ENCODE results near the gene HECTD3.

HECTD3 gene

DNA sequence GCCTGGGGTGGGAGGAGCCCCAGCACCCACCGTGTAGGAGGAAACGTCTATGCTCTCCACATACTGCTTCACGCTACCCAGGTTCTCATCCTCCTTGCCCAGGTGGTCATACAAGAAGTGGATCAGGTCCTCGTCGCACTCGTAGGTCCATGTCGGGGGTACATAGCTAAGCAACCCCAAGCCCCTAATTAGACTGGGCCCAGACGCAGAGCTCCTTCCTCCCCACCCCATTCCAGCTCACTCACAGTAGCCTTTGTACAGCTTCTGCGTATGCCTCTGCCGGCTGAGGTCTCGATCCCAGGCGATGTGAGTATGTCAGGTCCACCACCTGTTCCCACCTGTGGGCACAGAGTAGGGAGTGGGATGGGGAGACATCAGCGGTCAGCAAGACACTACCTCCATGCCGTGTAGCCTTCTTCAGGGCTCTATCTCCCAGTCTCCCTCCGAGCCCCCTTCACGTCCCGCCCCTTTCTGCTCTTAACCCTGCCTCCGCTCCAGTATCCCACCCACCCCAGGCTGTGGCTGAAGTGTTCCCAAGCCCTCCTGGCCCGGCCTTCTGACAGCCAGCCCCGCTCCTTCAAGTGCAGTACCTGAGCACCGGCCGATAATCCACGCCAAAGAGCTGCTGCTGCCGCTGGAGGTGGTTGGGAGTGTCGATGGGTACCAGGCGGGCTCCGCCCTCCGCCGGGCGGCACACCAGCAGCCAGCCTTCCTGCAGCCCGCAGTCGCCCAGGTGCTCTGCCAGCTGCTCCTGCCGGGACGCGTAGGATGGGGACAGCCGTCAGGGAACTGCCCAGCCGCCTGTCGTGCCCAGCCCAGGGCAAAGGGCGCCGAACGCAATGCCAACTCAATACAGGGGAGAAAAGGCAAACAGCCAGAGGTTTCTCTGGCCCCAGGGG is 919 bp downstream of the HECTD3 start:
- ChIA-PET POLR2A (interaction anchor here (0.5 to 2.7 kb wide), 6 partner anchors 191 to 511 kb away, joined by 3 to 12 read pairs (median 3); partner anchors contain the start of genes MUTYH, PRDX1 and TOE1), CTCF (interaction anchor here (1.0 to 13.1 kb wide), 8 partner anchors 9 to 330 kb away, joined by 3 to 402 read pairs (median 5); partner anchors contain the start of genes EIF2B3, MUTYH and TOE1)
- Histone ChIP-seq H3K27me3 (replicated peaks in 2 of 5; ENCODE audit: control insufficient read depth in 4 of 5, insufficient read depth in 5 of 5, low read length in 4 of 5) (no peaks in the 10 kb centered on the region), H3K27ac (ENCODE audit: insufficient read depth in 1 of 2, low read depth in 1 of 2, low read length in 2 of 2, poor library complexity in 1 of 2, severe bottlenecking in 2 of 2) (peak overlapping the region in 1 of 2 experiments; percentile 90), H3K9me3 (ENCODE audit: control extremely low read depth in 1 of 5, control insufficient read depth in 4 of 5, insufficient read depth in 2 of 5, low read depth in 1 of 5, low read length in 4 of 5) (no peaks in the 10 kb centered on the region), H3K4me3 (ENCODE audit: control insufficient read depth in 1 of 7, extremely low read depth in 1 of 7, insufficient read depth in 4 of 7, low read depth in 2 of 7, low read length in 6 of 7) (peak overlapping the region; percentile 74 to 95 (median 84)), H3K4me1 (ENCODE audit: control extremely low read depth in 1 of 4, control insufficient read depth in 4 of 4, insufficient read depth in 4 of 4, low read length in 3 of 4) (peaks cover 10 to 52% (median 44%) of the 10 kb centered on the region in 4 experiments), H3K36me3 (ENCODE audit: control insufficient read depth in 4 of 4, insufficient read depth in 4 of 4, low read length in 3 of 4) (peaks cover 10 to 57% (median 44%) of the 10 kb centered on the region in 4 experiments)
- peak in 1 of 3 donors; percentile 15 for DNase-seq
- WGBS (ENCODE audit: insufficient coverage), result 29% methylated on average over 40 of the region's 41 CpGs

DNA sequence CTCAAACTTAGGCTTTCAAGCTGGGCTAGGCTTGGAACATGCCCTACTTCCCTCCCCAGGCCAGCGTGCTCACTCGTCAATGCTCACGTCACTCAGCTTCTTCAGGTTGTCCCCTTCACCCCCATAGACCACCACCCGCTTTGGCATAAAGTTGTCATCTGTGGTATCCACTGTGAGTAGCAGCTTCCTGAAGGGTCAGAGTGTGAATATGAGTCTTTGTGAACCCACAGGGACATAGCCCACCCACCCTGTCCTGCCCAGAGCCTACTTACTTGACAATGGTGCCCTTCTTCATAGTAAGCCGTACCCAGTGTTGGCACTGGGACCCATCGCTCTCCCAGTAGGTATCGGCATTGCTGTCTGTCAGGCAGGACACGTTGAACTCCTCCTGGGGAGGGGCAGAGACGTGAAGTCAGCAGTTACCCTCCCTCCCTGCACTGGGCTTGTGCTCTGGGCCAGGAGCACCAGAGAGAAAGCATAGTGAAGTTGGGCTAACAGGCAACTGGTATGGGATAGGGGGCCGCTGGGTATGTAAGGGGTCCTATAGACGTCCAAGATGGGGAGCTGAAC is 1.7 kb downstream of the HECTD3 start:
- peaks cover 10 to 45% (median 40%) of the 10 kb centered on the region in 4 experiments for H3K4me1 ChIP-seq (ENCODE audit: control extremely low read depth in 1 of 4, control insufficient read depth in 4 of 4, insufficient read depth in 4 of 4, low read length in 3 of 4)
- ChIA-PET POLR2A (no interaction called here), CTCF (interaction anchor here (1.4 to 13.1 kb wide), 2 partner anchors 12 to 291 kb away, joined by 3 to 402 read pairs; no protein-coding TSS in a partner anchor)
- no peaks in the 10 kb centered on the region for H3K9me3 ChIP-seq (ENCODE audit: control extremely low read depth in 1 of 5, control insufficient read depth in 4 of 5, insufficient read depth in 2 of 5, low read depth in 1 of 5, low read length in 4 of 5)
- no peaks in the 10 kb centered on the region for H3K27me3 ChIP-seq (replicated peaks in 2 of 5; ENCODE audit: control insufficient read depth in 4 of 5, insufficient read depth in 5 of 5, low read length in 4 of 5)
- WGBS (ENCODE audit: insufficient coverage), result 100% methylated on average over 9 of the region's 11 CpGs
- peaks cover 13 to 58% (median 44%) of the 10 kb centered on the region in 4 experiments for H3K36me3 ChIP-seq (ENCODE audit: control insufficient read depth in 4 of 4, insufficient read depth in 4 of 4, low read length in 3 of 4)
- no peak for DNase-seq
- H3K27ac ChIP-seq (ENCODE audit: insufficient read depth in 1 of 2, low read depth in 1 of 2, low read length in 2 of 2, poor library complexity in 1 of 2, severe bottlenecking in 2 of 2), result no peak overlapping the region
- H3K4me3 ChIP-seq (ENCODE audit: control insufficient read depth in 1 of 7, extremely low read depth in 1 of 7, insufficient read depth in 4 of 7, low read depth in 2 of 7, low read length in 6 of 7), result peak overlapping the region in 2 of 7 experiments; percentile 9 to 92

DNA sequence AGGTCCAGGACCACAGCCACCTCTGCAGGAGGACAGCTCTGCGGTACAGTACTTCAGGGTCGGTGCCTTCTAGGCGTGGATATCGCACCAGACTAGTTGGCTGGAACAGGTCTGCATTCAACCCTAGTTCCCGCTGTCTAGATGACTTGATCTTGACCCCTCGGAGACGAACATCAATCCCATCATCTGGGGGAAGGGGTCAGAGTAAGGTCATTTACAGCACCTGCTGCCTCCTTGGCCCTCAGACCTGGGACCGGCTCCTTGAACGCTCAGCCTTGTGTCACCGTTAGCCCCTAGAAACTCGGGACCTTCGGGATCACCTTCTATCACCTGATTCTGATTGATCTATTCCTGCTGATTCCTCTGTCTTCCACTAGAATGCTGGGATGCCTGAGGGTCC is 2.6 kb downstream of the HECTD3 start:
- Histone ChIP-seq H3K9me3 (ENCODE audit: control extremely low read depth in 1 of 5, control insufficient read depth in 4 of 5, insufficient read depth in 2 of 5, low read depth in 1 of 5, low read length in 4 of 5) (no peaks in the 10 kb centered on the region), H3K4me1 (ENCODE audit: control extremely low read depth in 1 of 4, control insufficient read depth in 4 of 4, insufficient read depth in 4 of 4, low read length in 3 of 4) (peaks cover 10 to 36% (median 32%) of the 10 kb centered on the region in 4 experiments), H3K27me3 (replicated peaks in 2 of 5; ENCODE audit: control insufficient read depth in 4 of 5, insufficient read depth in 5 of 5, low read length in 4 of 5) (no peaks in the 10 kb centered on the region), H3K36me3 (ENCODE audit: control insufficient read depth in 4 of 4, insufficient read depth in 4 of 4, low read length in 3 of 4) (peaks cover 14 to 60% (median 51%) of the 10 kb centered on the region in 4 experiments), H3K27ac (ENCODE audit: insufficient read depth in 1 of 2, low read depth in 1 of 2, low read length in 2 of 2, poor library complexity in 1 of 2, severe bottlenecking in 2 of 2) (no peak overlapping the region), H3K4me3 (ENCODE audit: control insufficient read depth in 1 of 7, extremely low read depth in 1 of 7, insufficient read depth in 4 of 7, low read depth in 2 of 7, low read length in 6 of 7) (no peak overlapping the region)
- DNase-seq, result no peak
- CTCF ChIA-PET, result interaction anchor here (1.1 kb wide), 1 partner anchor 18 kb away, joined by 3 read pairs; no protein-coding TSS in a partner anchor
- POLR2A ChIA-PET, result no interaction called here
- WGBS (ENCODE audit: insufficient coverage), result 97% methylated on average over 12 of the region's 12 CpGs

DNA sequence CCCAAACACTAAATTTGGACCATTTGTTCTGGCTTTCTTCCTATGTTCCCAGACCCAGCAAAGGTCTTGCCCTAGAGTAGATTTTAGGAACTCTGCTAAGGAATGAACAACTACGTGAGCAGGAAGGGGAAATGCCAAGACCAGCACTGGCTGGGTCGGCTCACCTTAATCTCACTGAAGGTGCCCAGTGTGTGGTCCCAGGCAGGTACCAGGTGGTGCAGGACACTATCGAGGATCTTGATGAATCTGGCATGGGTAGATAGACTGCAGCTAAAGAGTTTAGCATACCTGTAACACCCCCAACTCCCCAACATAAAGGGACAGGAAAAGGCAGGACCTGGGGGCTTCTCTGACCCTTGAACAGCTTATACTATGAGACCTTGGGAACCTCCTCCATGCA is 3.0 kb downstream of the HECTD3 start:
- no peaks in the 10 kb centered on the region for H3K9me3 ChIP-seq (ENCODE audit: control extremely low read depth in 1 of 5, control insufficient read depth in 4 of 5, insufficient read depth in 2 of 5, low read depth in 1 of 5, low read length in 4 of 5)
- H3K4me1 ChIP-seq (ENCODE audit: control extremely low read depth in 1 of 4, control insufficient read depth in 4 of 4, insufficient read depth in 4 of 4, low read length in 3 of 4), result peaks cover 10 to 32% (median 28%) of the 10 kb centered on the region in 4 experiments
- peaks cover 14 to 64% (median 53%) of the 10 kb centered on the region in 4 experiments for H3K36me3 ChIP-seq (ENCODE audit: control insufficient read depth in 4 of 4, insufficient read depth in 4 of 4, low read length in 3 of 4)
- no peak for DNase-seq
- no peaks in the 10 kb centered on the region for H3K27me3 ChIP-seq (replicated peaks in 2 of 5; ENCODE audit: control insufficient read depth in 4 of 5, insufficient read depth in 5 of 5, low read length in 4 of 5)
- ChIA-PET CTCF (interaction anchor here (1.1 kb wide), 1 partner anchor 18 kb away, joined by 3 read pairs; no protein-coding TSS in a partner anchor), POLR2A (no interaction called here)
- WGBS (ENCODE audit: insufficient coverage), result 90% methylated on average over 2 of the region's 3 CpGs
- H3K4me3 ChIP-seq (ENCODE audit: control insufficient read depth in 1 of 7, extremely low read depth in 1 of 7, insufficient read depth in 4 of 7, low read depth in 2 of 7, low read length in 6 of 7), result no peak overlapping the region
- H3K27ac ChIP-seq (ENCODE audit: insufficient read depth in 1 of 2, low read depth in 1 of 2, low read length in 2 of 2, poor library complexity in 1 of 2, severe bottlenecking in 2 of 2), result no peak overlapping the region

DNA sequence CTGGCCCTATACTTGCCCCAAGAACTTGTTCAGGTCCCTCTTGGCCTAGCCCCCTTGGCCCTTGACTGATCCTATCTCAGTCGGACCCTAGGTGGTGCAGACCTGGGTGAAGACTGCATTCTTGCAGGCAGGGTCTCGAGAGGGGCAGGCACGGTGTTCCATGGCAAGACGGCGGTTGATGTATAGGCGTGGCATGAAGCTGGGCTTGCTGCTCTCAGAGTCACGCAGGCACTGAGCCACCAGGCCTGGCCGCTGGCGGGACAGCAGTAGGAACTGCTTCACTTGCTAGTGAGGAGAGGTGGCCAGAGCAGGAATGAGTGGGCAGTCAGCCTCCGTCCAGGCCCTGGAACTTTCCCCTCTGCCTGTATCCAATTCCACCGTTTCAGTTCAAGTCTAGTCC is 3.8 kb downstream of the HECTD3 start:
- POLR2A ChIA-PET, result no interaction called here
- H3K4me1 ChIP-seq (ENCODE audit: control extremely low read depth in 1 of 4, control insufficient read depth in 4 of 4, insufficient read depth in 4 of 4, low read length in 3 of 4), result peaks cover 7 to 24% (median 20%) of the 10 kb centered on the region in 4 experiments
- peaks cover 14 to 72% (median 57%) of the 10 kb centered on the region in 4 experiments for H3K36me3 ChIP-seq (ENCODE audit: control insufficient read depth in 4 of 4, insufficient read depth in 4 of 4, low read length in 3 of 4)
- DNase-seq, result no peak
- 100% methylated on average over 10 of the region's 11 CpGs for WGBS (ENCODE audit: insufficient coverage)
- H3K27me3 ChIP-seq (replicated peaks in 2 of 5; ENCODE audit: control insufficient read depth in 4 of 5, insufficient read depth in 5 of 5, low read length in 4 of 5), result no peaks in the 10 kb centered on the region
- H3K4me3 ChIP-seq (ENCODE audit: control insufficient read depth in 1 of 7, extremely low read depth in 1 of 7, insufficient read depth in 4 of 7, low read depth in 2 of 7, low read length in 6 of 7), result no peak overlapping the region
- H3K9me3 ChIP-seq (ENCODE audit: control extremely low read depth in 1 of 5, control insufficient read depth in 4 of 5, insufficient read depth in 2 of 5, low read depth in 1 of 5, low read length in 4 of 5), result no peaks in the 10 kb centered on the region
- no peak overlapping the region for H3K27ac ChIP-seq (ENCODE audit: insufficient read depth in 1 of 2, low read depth in 1 of 2, low read length in 2 of 2, poor library complexity in 1 of 2, severe bottlenecking in 2 of 2)
- CTCF ChIA-PET, result no interaction called here

DNA sequence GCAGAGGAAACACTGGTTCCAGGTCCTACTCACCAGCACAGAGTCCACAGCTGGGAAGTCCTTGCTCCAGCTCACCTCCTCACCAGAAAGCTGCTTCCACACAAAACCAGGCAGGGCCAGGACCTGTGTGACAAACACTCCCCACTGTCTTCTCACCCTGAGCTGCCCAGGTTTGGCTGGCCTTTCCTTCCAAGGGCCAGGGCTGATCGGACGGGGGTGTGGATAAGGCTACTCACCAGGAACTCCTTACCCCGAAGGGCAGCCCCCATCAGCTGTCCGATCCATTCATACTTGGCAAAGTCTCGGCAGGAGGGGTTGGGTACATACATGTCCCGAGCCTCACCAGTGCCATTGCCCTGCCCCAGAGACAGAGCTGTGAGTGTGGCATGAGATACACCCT is 5.4 kb downstream of the HECTD3 start:
- H3K4me1 ChIP-seq (ENCODE audit: control extremely low read depth in 1 of 4, control insufficient read depth in 4 of 4, insufficient read depth in 4 of 4, low read length in 3 of 4), result peaks cover under 1 to 18% (median 15%) of the 10 kb centered on the region in 4 experiments
- WGBS (ENCODE audit: insufficient coverage), result 93% methylated on average over 6 of the region's 6 CpGs
- ChIA-PET CTCF (interaction anchor here (1.2 kb wide), 1 partner anchor 10 kb away, joined by 4 read pairs; no protein-coding TSS in a partner anchor), POLR2A (no interaction called here)
- no peak overlapping the region for H3K27ac ChIP-seq (ENCODE audit: insufficient read depth in 1 of 2, low read depth in 1 of 2, low read length in 2 of 2, poor library complexity in 1 of 2, severe bottlenecking in 2 of 2)
- H3K27me3 ChIP-seq (replicated peaks in 2 of 5; ENCODE audit: control insufficient read depth in 4 of 5, insufficient read depth in 5 of 5, low read length in 4 of 5), result no peaks in the 10 kb centered on the region
- no peak for DNase-seq
- H3K4me3 ChIP-seq (ENCODE audit: control insufficient read depth in 1 of 7, extremely low read depth in 1 of 7, insufficient read depth in 4 of 7, low read depth in 2 of 7, low read length in 6 of 7), result no peak overlapping the region
- H3K36me3 ChIP-seq (ENCODE audit: control insufficient read depth in 4 of 4, insufficient read depth in 4 of 4, low read length in 3 of 4), result peaks cover 16 to 77% (median 60%) of the 10 kb centered on the region in 4 experiments
- no peaks in the 10 kb centered on the region for H3K9me3 ChIP-seq (ENCODE audit: control extremely low read depth in 1 of 5, control insufficient read depth in 4 of 5, insufficient read depth in 2 of 5, low read depth in 1 of 5, low read length in 4 of 5)
